GM12878 (cell line): ENCODE measurements around the gene KRTAP12-4.

Experiments used
- EZH2 ChIP-seq: IDR thresholded peaks from 2 replicates; pipeline ENCODE4 v1.6.1; 2012; ENCODE audit warnings: low read depth, mild to moderate bottlenecking, control low read depth, inconsistent platforms, low read length, borderline replicate concordance; ENCODE audit not compliant: control insufficient read depth
- KDM1A ChIP-seq: fragments of 200-600 bp; sonication (generic); IDR thresholded peaks from 2 replicates; pipeline ENCODE4 v1.6.1; 2016; ENCODE audit warnings: borderline replicate concordance
- MYC ChIP-seq: IDR thresholded peaks from 2 replicates; pipeline ENCODE4 v1.6.1; 2011; ENCODE audit warnings: mild to moderate bottlenecking, low read length, moderate library complexity, inconsistent platforms; ENCODE audit not compliant: insufficient read depth, insufficient replicate concordance, insufficient read length, severe bottlenecking
- POLR2A ChIP-seq: IDR thresholded peaks from 2 replicates; pipeline ENCODE4 v1.6.1; 2011; ENCODE audit warnings: low read depth, mild to moderate bottlenecking, low read length
- POLR2AphosphoS5 ChIP-seq: IDR thresholded peaks from 2 replicates; pipeline ENCODE4 v1.6.1; 2011; ENCODE audit warnings: mild to moderate bottlenecking, low read length, inconsistent platforms
- SRF ChIP-seq, 2 experiments: IDR thresholded peaks; 2 replicates each; pipeline ENCODE4 v1.6.1; 2011; ENCODE audit warnings: low read depth in 2 of 2, low read length in 2 of 2, mild to moderate bottlenecking in 1 of 2, moderate library complexity in 1 of 2
- TBL1XR1 ChIP-seq: IDR thresholded peaks from 2 replicates; pipeline ENCODE4 v1.6.1; 2012; ENCODE audit warnings: low read depth, low read length, improper control_type of control experiment
- ZBED1 ChIP-seq: IDR thresholded peaks from 2 replicates; pipeline ENCODE4 v1.6.1; 2016; ENCODE audit warnings: borderline replicate concordance
- ZNF274 ChIP-seq: IDR thresholded peaks from one replicate; pipeline ENCODE4 v1.8.0; 2011; ENCODE audit not compliant: insufficient read length, insufficient read depth
- TF ChIP-seq, protein P1 (sequence below), 3 experiments: IDR thresholded peaks in 2 of 3; conservative IDR thresholded peaks in 1 of 3; 2 replicates each; pipeline ENCODE4 v1.5.1; 2011; ENCODE audit warnings: low read depth in 3 of 3, low read length in 3 of 3, mild to moderate bottlenecking in 3 of 3, control low read depth in 2 of 3, moderate library complexity in 2 of 3, inconsistent platforms in 1 of 3, mixed read lengths in 1 of 3; ENCODE audit not compliant: control insufficient read depth in 2 of 3, insufficient read depth in 1 of 3; ENCODE audit errors: extremely low read depth in 1 of 3
- TF ChIP-seq, protein P2 (sequence below): IDR thresholded peaks from 2 replicates; pipeline ENCODE4 v1.6.1; 2012; ENCODE audit warnings: low read depth, low read length, improper control_type of control experiment
- TF ChIP-seq, protein P3 (sequence below): fragments of 450-650 bp; IDR thresholded peaks from 2 replicates; pipeline ENCODE4 v1.6.1; 2017; ENCODE audit warnings: mild to moderate bottlenecking, moderate library complexity

DNA sequence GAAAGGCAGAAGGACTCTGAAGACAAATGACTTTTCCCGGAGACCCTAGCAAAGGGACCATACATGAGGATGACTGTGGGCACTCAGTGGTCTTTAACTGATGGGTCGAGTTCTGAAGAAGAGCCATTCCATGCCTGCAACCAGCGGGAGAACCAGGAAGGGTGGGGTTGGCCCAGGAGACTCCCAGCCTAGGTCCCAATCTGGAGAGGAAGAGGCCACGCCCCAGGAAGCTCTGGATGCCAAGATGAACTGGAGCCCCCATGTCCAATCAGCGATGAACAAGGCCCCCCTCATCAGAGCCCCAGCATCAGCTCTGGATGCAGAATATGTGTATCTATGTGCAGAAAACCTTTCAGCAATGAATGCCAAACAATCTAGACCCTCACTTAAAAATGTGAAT, 13.7 kb downstream of the KRTAP12-4 start:
- TF ChIP-seq EZH2 = no peak
- no peak for TF ChIP-seq ZBED1
- no peak for TF ChIP-seq TBL1XR1
- TF ChIP-seq, protein P1, sequence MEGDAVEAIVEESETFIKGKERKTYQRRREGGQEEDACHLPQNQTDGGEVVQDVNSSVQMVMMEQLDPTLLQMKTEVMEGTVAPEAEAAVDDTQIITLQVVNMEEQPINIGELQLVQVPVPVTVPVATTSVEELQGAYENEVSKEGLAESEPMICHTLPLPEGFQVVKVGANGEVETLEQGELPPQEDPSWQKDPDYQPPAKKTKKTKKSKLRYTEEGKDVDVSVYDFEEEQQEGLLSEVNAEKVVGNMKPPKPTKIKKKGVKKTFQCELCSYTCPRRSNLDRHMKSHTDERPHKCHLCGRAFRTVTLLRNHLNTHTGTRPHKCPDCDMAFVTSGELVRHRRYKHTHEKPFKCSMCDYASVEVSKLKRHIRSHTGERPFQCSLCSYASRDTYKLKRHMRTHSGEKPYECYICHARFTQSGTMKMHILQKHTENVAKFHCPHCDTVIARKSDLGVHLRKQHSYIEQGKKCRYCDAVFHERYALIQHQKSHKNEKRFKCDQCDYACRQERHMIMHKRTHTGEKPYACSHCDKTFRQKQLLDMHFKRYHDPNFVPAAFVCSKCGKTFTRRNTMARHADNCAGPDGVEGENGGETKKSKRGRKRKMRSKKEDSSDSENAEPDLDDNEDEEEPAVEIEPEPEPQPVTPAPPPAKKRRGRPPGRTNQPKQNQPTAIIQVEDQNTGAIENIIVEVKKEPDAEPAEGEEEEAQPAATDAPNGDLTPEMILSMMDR (IDR thresholded peaks at IDR 0.05 in 2 of 3, conservative IDR thresholded peaks at IDR 0.05 in 1 of 3; ENCODE audit: control insufficient read depth in 2 of 3, extremely low read depth in 1 of 3, insufficient read depth in 1 of 3, low read depth in 3 of 3, low read length in 3 of 3) = no peak
- no peak for TF ChIP-seq POLR2A
- no peak for TF ChIP-seq KDM1A
- TF ChIP-seq POLR2AphosphoS5 = no peak
- TF ChIP-seq, protein P2, sequence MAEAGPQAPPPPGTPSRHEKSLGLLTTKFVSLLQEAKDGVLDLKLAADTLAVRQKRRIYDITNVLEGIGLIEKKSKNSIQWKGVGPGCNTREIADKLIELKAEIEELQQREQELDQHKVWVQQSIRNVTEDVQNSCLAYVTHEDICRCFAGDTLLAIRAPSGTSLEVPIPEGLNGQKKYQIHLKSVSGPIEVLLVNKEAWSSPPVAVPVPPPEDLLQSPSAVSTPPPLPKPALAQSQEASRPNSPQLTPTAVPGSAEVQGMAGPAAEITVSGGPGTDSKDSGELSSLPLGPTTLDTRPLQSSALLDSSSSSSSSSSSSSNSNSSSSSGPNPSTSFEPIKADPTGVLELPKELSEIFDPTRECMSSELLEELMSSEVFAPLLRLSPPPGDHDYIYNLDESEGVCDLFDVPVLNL = no peak
- no peak for TF ChIP-seq SRF (IDR thresholded peaks at IDR 0.05; ENCODE audit: low read depth in 2 of 2, low read length in 2 of 2)
- no peak for TF ChIP-seq MYC
- TF ChIP-seq, protein P3, sequence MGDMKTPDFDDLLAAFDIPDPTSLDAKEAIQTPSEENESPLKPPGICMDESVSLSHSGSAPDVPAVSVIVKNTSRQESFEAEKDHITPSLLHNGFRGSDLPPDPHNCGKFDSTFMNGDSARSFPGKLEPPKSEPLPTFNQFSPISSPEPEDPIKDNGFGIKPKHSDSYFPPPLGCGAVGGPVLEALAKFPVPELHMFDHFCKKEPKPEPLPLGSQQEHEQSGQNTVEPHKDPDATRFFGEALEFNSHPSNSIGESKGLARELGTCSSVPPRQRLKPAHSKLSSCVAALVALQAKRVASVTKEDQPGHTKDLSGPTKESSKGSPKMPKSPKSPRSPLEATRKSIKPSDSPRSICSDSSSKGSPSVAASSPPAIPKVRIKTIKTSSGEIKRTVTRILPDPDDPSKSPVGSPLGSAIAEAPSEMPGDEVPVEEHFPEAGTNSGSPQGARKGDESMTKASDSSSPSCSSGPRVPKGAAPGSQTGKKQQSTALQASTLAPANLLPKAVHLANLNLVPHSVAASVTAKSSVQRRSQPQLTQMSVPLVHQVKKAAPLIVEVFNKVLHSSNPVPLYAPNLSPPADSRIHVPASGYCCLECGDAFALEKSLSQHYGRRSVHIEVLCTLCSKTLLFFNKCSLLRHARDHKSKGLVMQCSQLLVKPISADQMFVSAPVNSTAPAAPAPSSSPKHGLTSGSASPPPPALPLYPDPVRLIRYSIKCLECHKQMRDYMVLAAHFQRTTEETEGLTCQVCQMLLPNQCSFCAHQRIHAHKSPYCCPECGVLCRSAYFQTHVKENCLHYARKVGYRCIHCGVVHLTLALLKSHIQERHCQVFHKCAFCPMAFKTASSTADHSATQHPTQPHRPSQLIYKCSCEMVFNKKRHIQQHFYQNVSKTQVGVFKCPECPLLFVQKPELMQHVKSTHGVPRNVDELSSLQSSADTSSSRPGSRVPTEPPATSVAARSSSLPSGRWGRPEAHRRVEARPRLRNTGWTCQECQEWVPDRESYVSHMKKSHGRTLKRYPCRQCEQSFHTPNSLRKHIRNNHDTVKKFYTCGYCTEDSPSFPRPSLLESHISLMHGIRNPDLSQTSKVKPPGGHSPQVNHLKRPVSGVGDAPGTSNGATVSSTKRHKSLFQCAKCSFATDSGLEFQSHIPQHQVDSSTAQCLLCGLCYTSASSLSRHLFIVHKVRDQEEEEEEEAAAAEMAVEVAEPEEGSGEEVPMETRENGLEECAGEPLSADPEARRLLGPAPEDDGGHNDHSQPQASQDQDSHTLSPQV = no peak
- TF ChIP-seq ZNF274 = no peak
